ENCODE measurements around the gene TCERG1L.

The TCERG1L gene

GRCh38 chr10:131316321-131317075 lies 5.0 kb upstream of the TCERG1L start:
- Histone ChIP-seq H2BK120ac (ENCODE audit: low read depth, low read length) (no peak overlapping the region), H3K4me1 (ENCODE audit: control insufficient read depth in 2 of 2, insufficient read depth in 1 of 2, low read depth in 1 of 2, low read length in 2 of 2) (peaks cover 0 to 10% of the 10 kb centered on the region in 2 donors), H3K27ac (replicated peaks; ENCODE audit: low read length) (no peak overlapping the region), H3K4ac (ENCODE audit: low read length) (no peak overlapping the region), H4K91ac (ENCODE audit: low read depth, low read length, poor library complexity) (no peak overlapping the region), H2BK5ac (ENCODE audit: low read length) (no peak overlapping the region), H3K79me1 (ENCODE audit: low read depth, low read length) (no peaks in the 10 kb centered on the region), H3K23ac (ENCODE audit: low read depth, low read length, poor library complexity) (no peak overlapping the region), H3K4me2 (ENCODE audit: insufficient read depth, low read length, poor library complexity, severe bottlenecking) (no peak overlapping the region), H2BK15ac (ENCODE audit: low read length) (peak overlapping the region; percentile 55), H3K36me3 (replicated peaks in 1 of 2; ENCODE audit: control insufficient read depth in 2 of 2, insufficient read depth in 2 of 2, low read length in 2 of 2) (no peaks in the 10 kb centered on the region), H3K9me3 (replicated peaks in 1 of 2; ENCODE audit: control insufficient read depth in 2 of 2, insufficient read depth in 1 of 2, low read depth in 1 of 2, low read length in 2 of 2) (no peaks in the 10 kb centered on the region), H2AFZ (ENCODE audit: low read length) (no peak overlapping the region), H3K27me3 (ENCODE audit: control insufficient read depth in 3 of 3, insufficient read depth in 3 of 3, low read depth in 1 of 3, low read length in 3 of 3) (peaks cover 0 to 40% (median 3%) of the 10 kb centered on the region in 3 experiments), H3K4me3 (ENCODE audit: low read length in 2 of 2) (no peak overlapping the region), H2AK5ac (ENCODE audit: low read depth, low read length) (peak overlapping the region; percentile 64), H3K14ac (ENCODE audit: low read length) (peak overlapping the region; percentile 97), H4K8ac (ENCODE audit: low read depth, low read length) (no peak overlapping the region), H2BK12ac (ENCODE audit: low read length) (peak overlapping the region; percentile 91), H3K9ac (ENCODE audit: low read depth, low read length, poor library complexity) (peak overlapping the region; percentile 35), H3K18ac (ENCODE audit: low read length) (peak overlapping the region; percentile 30)
- DNase-seq (ENCODE audit: low spot score) = no peak
- no CpG with 5 or more reads among the region's 16 CpGs for WGBS, 2 donors (ENCODE audit: extremely low coverage in 2 of 2, insufficient read length in 2 of 2, insufficient replicate concordance in 1 of 2)

- Histone ChIP-seq H3K14ac (ENCODE audit: low read length) (no peak overlapping the region), H2BK5ac (ENCODE audit: low read length) (no peak overlapping the region), H3K4me2 (ENCODE audit: insufficient read depth, low read length, poor library complexity, severe bottlenecking) (no peak overlapping the region), H2BK15ac (ENCODE audit: low read length) (no peak overlapping the region), H2AK5ac (ENCODE audit: low read depth, low read length) (no peak overlapping the region), H3K27ac (replicated peaks; ENCODE audit: low read length) (no peak overlapping the region), H3K4me1 (ENCODE audit: control insufficient read depth in 2 of 2, insufficient read depth in 1 of 2, low read depth in 1 of 2, low read length in 2 of 2) (peaks cover 0 to 13% of the 10 kb centered on the region in 2 donors), H2BK12ac (ENCODE audit: low read length) (no peak overlapping the region), H4K91ac (ENCODE audit: low read depth, low read length, poor library complexity) (no peak overlapping the region), H3K36me3 (replicated peaks in 1 of 2; ENCODE audit: control insufficient read depth in 2 of 2, insufficient read depth in 2 of 2, low read length in 2 of 2) (no peaks in the 10 kb centered on the region), H3K23ac (ENCODE audit: low read depth, low read length, poor library complexity) (no peak overlapping the region), H4K8ac (ENCODE audit: low read depth, low read length) (no peak overlapping the region), H3K27me3 (ENCODE audit: control insufficient read depth in 3 of 3, insufficient read depth in 3 of 3, low read depth in 1 of 3, low read length in 3 of 3) (peaks cover 2 to 48% (median 11%) of the 10 kb centered on the region in 3 experiments), H3K9me3 (replicated peaks in 1 of 2; ENCODE audit: control insufficient read depth in 2 of 2, insufficient read depth in 1 of 2, low read depth in 1 of 2, low read length in 2 of 2) (no peaks in the 10 kb centered on the region), H2BK120ac (ENCODE audit: low read depth, low read length) (no peak overlapping the region), H3K18ac (ENCODE audit: low read length) (peak overlapping the region; percentile 46), H3K79me1 (ENCODE audit: low read depth, low read length) (no peaks in the 10 kb centered on the region), H3K4ac (ENCODE audit: low read length) (no peak overlapping the region), H2AFZ (ENCODE audit: low read length) (no peak overlapping the region), H3K9ac (ENCODE audit: low read depth, low read length, poor library complexity) (no peak overlapping the region), H3K4me3 (ENCODE audit: low read length in 2 of 2) (no peak overlapping the region)
- DNase-seq (ENCODE audit: low spot score) = no peak
- no CpG with 5 or more reads among the region's 9 CpGs for WGBS, 2 donors (ENCODE audit: extremely low coverage in 2 of 2, insufficient read length in 2 of 2, insufficient replicate concordance in 1 of 2)
These were observed 3.8 kb upstream of the TCERG1L start for GRCh38 chr10:131315344-131315743.

GRCh38 chr10:131314799-131315198 lies 3.3 kb upstream of the TCERG1L start:
- H2AK5ac ChIP-seq (ENCODE audit: low read depth, low read length) = no peak overlapping the region
- no peak overlapping the region for H3K4me3 ChIP-seq (ENCODE audit: low read length in 2 of 2)
- no peak overlapping the region for H3K4ac ChIP-seq (ENCODE audit: low read length)
- no peak overlapping the region for H4K91ac ChIP-seq (ENCODE audit: low read depth, low read length, poor library complexity)
- WGBS, 2 donors (ENCODE audit: extremely low coverage in 2 of 2, insufficient read length in 2 of 2, insufficient replicate concordance in 1 of 2) = no CpG with 5 or more reads among the region's 10 CpGs
- DNase-seq (ENCODE audit: low spot score) = no peak
- H2BK120ac ChIP-seq (ENCODE audit: low read depth, low read length) = no peak overlapping the region
- H2BK12ac ChIP-seq (ENCODE audit: low read length) = no peak overlapping the region
- no peaks in the 10 kb centered on the region for H3K9me3 ChIP-seq (replicated peaks in 1 of 2; ENCODE audit: control insufficient read depth in 2 of 2, insufficient read depth in 1 of 2, low read depth in 1 of 2, low read length in 2 of 2)
- H3K18ac ChIP-seq (ENCODE audit: low read length) = peak overlapping the region; percentile 52
- H3K9ac ChIP-seq (ENCODE audit: low read depth, low read length, poor library complexity) = no peak overlapping the region
- no peak overlapping the region for H3K27ac ChIP-seq (replicated peaks; ENCODE audit: low read length)
- peaks cover 0 to 13% of the 10 kb centered on the region in 2 donors for H3K4me1 ChIP-seq (ENCODE audit: control insufficient read depth in 2 of 2, insufficient read depth in 1 of 2, low read depth in 1 of 2, low read length in 2 of 2)
- H3K4me2 ChIP-seq (ENCODE audit: insufficient read depth, low read length, poor library complexity, severe bottlenecking) = no peak overlapping the region
- H3K27me3 ChIP-seq (ENCODE audit: control insufficient read depth in 3 of 3, insufficient read depth in 3 of 3, low read depth in 1 of 3, low read length in 3 of 3) = peaks cover 2 to 52% (median 11%) of the 10 kb centered on the region in 3 experiments
- H3K23ac ChIP-seq (ENCODE audit: low read depth, low read length, poor library complexity) = no peak overlapping the region
- no peak overlapping the region for H4K8ac ChIP-seq (ENCODE audit: low read depth, low read length)
- no peaks in the 10 kb centered on the region for H3K79me1 ChIP-seq (ENCODE audit: low read depth, low read length)
- no peak overlapping the region for H2BK5ac ChIP-seq (ENCODE audit: low read length)
- no peak overlapping the region for H2AFZ ChIP-seq (ENCODE audit: low read length)
- H3K36me3 ChIP-seq (replicated peaks in 1 of 2; ENCODE audit: control insufficient read depth in 2 of 2, insufficient read depth in 2 of 2, low read length in 2 of 2) = no peaks in the 10 kb centered on the region
- no peak overlapping the region for H2BK15ac ChIP-seq (ENCODE audit: low read length)
- no peak overlapping the region for H3K14ac ChIP-seq (ENCODE audit: low read length)

GRCh38 chr10:131314148-131314547 lies 2.6 kb upstream of the TCERG1L start:
- Histone ChIP-seq H4K8ac (ENCODE audit: low read depth, low read length) (no peak overlapping the region), H3K4me3 (ENCODE audit: low read length in 2 of 2) (no peak overlapping the region), H3K36me3 (replicated peaks in 1 of 2; ENCODE audit: control insufficient read depth in 2 of 2, insufficient read depth in 2 of 2, low read length in 2 of 2) (no peaks in the 10 kb centered on the region), H3K23ac (ENCODE audit: low read depth, low read length, poor library complexity) (no peak overlapping the region), H4K91ac (ENCODE audit: low read depth, low read length, poor library complexity) (no peak overlapping the region), H3K79me1 (ENCODE audit: low read depth, low read length) (no peaks in the 10 kb centered on the region), H3K14ac (ENCODE audit: low read length) (no peak overlapping the region), H2BK120ac (ENCODE audit: low read depth, low read length) (no peak overlapping the region), H2BK15ac (ENCODE audit: low read length) (no peak overlapping the region), H3K4ac (ENCODE audit: low read length) (no peak overlapping the region), H3K4me1 (ENCODE audit: control insufficient read depth in 2 of 2, insufficient read depth in 1 of 2, low read depth in 1 of 2, low read length in 2 of 2) (peaks cover 0 to 10% of the 10 kb centered on the region in 2 donors), H2AFZ (ENCODE audit: low read length) (no peak overlapping the region), H3K27ac (replicated peaks; ENCODE audit: low read length) (no peak overlapping the region), H3K4me2 (ENCODE audit: insufficient read depth, low read length, poor library complexity, severe bottlenecking) (no peak overlapping the region), H3K9me3 (replicated peaks in 1 of 2; ENCODE audit: control insufficient read depth in 2 of 2, insufficient read depth in 1 of 2, low read depth in 1 of 2, low read length in 2 of 2) (no peaks in the 10 kb centered on the region), H3K9ac (ENCODE audit: low read depth, low read length, poor library complexity) (no peak overlapping the region), H3K18ac (ENCODE audit: low read length) (no peak overlapping the region), H3K27me3 (ENCODE audit: control insufficient read depth in 3 of 3, insufficient read depth in 3 of 3, low read depth in 1 of 3, low read length in 3 of 3) (peaks cover 2 to 52% (median 10%) of the 10 kb centered on the region in 3 experiments), H2AK5ac (ENCODE audit: low read depth, low read length) (no peak overlapping the region), H2BK12ac (ENCODE audit: low read length) (no peak overlapping the region), H2BK5ac (ENCODE audit: low read length) (no peak overlapping the region)
- DNase-seq (ENCODE audit: low spot score) = no peak
- no CpG with 5 or more reads among the region's 3 CpGs for WGBS, 2 donors (ENCODE audit: extremely low coverage in 2 of 2, insufficient read length in 2 of 2, insufficient replicate concordance in 1 of 2)

Data from neuronal stem cell (in vitro differentiated cells).